RWPE1 (cell line): ENCODE results near the gene STK32B.

ENCODE experiments used
- CTCF ChIA-PET: fragments of 350-600 bp; sonication (Branson Sonifier 250); formaldehyde crosslinking; extraction: SDS; loops from one replicate; lab custom pipeline; 2021; lab: Yijun Ruan, JAX
- POLR2A ChIA-PET: fragments of 400-600 bp; formaldehyde crosslinking; extraction: SDS; loops from one replicate; lab custom pipeline; 2020; ENCODE audit warnings: antibody characterized with exemption; ENCODE audit not compliant: low non-redundant PET; lab: Yijun Ruan, JAX
- DNase-seq: peaks from one replicate; pipeline ENCODE4 v3.0.0; 2012; ENCODE audit warnings: low spot score
- H3K27ac ChIP-seq: fragments of 450-650 bp; 2 replicates; pipeline ENCODE4 v1.5.1; 2017
- TF ChIP-seq, protein P1 (sequence below): fragments of 450-650 bp; conservative IDR thresholded peaks from 2 replicates; pipeline ENCODE4 v1.5.1; 2017; ENCODE audit warnings: low read depth, mild to moderate bottlenecking

STK32B gene

DNA sequence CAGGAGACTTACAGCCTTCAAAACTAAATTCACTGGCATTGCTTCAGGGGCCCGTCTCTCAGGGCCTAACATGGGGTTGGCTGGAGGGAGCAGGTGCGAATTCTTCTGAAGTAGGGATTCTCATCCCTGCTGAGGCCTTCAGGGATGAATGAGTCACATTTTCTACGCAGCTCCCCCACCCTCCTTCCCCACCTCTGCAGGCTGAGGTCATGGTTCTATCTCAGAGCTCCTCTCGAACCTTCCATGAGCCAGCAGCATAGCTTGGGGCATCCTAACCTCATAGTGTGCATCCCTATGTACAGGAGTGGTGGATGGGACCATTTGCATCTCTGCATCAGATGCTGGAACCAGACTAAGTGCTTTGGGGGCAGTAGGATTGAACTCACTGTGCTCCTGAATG, 347.8 kb downstream of the STK32B start:
- CTCF ChIA-PET = interaction anchor here (0.6 to 0.7 kb wide), 2 partner anchors 700 to 1668 kb away, joined by 3 read pairs; no protein-coding TSS in a partner anchor
- TF ChIP-seq, protein P1, sequence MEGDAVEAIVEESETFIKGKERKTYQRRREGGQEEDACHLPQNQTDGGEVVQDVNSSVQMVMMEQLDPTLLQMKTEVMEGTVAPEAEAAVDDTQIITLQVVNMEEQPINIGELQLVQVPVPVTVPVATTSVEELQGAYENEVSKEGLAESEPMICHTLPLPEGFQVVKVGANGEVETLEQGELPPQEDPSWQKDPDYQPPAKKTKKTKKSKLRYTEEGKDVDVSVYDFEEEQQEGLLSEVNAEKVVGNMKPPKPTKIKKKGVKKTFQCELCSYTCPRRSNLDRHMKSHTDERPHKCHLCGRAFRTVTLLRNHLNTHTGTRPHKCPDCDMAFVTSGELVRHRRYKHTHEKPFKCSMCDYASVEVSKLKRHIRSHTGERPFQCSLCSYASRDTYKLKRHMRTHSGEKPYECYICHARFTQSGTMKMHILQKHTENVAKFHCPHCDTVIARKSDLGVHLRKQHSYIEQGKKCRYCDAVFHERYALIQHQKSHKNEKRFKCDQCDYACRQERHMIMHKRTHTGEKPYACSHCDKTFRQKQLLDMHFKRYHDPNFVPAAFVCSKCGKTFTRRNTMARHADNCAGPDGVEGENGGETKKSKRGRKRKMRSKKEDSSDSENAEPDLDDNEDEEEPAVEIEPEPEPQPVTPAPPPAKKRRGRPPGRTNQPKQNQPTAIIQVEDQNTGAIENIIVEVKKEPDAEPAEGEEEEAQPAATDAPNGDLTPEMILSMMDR = no peak
- POLR2A ChIA-PET = no interaction called here
- no peak for DNase-seq
- no peak overlapping the region for H3K27ac ChIP-seq

DNA sequence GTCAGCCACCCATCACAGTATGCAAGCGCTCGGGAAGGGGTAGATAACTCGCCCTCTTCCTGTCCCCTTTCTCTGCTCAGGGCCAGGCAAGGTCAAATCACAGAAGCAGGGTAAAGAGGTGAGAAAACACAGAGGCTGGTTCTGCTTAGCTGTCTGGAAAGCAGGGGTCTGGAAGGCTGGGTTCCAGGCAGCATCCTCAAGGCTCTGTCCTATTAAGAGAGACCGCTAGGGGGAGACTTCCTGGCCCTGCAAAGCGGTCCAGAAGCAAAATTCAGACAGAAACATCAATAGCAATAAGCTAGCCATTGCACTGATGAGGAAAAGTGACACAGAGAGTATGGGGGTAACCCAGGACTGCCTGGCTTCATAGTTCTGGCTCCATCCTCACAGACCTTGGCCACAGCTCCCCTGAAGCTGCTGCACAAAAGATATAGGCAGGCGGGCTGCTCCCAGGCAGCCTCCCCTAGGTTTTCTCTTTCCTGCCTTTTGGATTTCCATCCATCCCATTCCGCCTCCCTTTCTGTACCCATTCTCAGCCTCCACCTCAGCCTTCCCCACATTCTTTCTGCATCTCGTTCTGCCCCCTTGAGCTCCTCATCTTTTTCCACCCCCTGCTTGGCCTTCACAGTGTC, 348.6 kb downstream of the STK32B start:
- TF ChIP-seq, protein P1 = peak; percentile 66
- POLR2A ChIA-PET = no interaction called here
- no peak overlapping the region for H3K27ac ChIP-seq
- CTCF ChIA-PET = interaction anchor here (0.6 to 0.7 kb wide), 4 partner anchors 621 to 1669 kb away, joined by 3 to 7 read pairs (median 3); no protein-coding TSS in a partner anchor
- DNase-seq = peak; percentile 36

GRCh38 chr4:5403746-5404497, 352.6 kb downstream of the STK32B start:
- no peak for DNase-seq
- TF ChIP-seq, protein P1 = no peak
- CTCF ChIA-PET = no interaction called here
- no peak overlapping the region for H3K27ac ChIP-seq
- POLR2A ChIA-PET = no interaction called here

DNA sequence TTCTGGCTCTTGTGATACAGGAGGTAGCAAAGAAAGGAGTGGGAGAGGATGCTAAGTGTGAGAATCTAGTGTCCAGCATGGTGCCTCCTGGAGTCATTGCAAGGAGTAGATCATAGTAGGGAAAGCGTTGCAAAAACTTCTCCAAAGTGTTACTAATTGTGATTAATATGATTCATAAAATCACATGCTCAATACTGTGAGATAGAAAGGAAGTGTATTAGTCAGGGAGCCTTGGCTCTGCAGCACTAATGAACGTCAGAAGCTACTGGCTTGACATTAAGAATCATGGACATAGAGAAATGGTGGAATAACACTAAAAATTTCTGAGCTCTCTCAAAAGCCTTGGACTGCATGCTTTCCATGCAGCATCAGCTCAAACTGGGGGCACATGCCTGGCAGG, 358.0 kb downstream of the STK32B start:
- TF ChIP-seq, protein P1 = no peak
- ChIA-PET CTCF (no interaction called here), POLR2A (no interaction called here)
- DNase-seq = no peak
- no peak overlapping the region for H3K27ac ChIP-seq

DNA sequence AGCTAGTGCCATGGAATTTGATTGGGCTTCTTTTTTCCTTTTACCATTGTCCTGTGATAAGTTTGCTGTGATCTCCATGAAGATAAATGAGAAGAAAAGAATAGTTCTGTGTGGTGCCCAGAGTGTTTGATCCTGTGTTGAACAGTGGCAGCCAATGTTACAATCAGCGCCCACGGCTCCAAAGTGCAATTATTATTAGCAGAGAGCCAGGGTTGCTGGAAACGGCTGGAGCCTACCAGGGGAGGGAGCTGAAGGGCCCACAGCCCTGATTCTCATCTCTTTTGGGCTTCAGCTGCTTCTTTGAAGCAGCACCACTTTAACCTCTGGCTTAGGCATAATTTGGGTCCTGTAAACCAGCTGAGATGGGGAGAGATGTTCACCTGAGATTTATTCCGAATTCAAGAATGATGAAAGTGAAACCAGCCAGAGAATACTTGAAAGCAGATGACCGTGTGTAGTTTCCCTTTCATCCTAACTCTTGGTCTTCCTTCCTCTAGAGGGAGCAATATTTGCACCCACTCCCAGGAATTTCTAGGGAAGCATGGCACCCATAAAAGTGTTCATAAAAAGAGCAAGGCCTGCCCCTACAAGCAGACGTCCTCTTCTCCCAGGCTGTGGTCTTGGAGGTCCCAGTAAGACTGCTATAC, 358.8 kb downstream of the STK32B start:
- H3K27ac ChIP-seq = no peak overlapping the region
- ChIA-PET POLR2A (no interaction called here), CTCF (interaction anchor here (0.6 kb wide), 1 partner anchor 658 kb away, joined by 3 read pairs; no protein-coding TSS in a partner anchor)
- TF ChIP-seq, protein P1 = no peak
- DNase-seq = no peak

GRCh38 chr4:5412296-5412695, 361.0 kb downstream of the STK32B start:
- no peak for DNase-seq
- CTCF ChIA-PET = no interaction called here
- TF ChIP-seq, protein P1 = no peak
- H3K27ac ChIP-seq = no peak overlapping the region
- POLR2A ChIA-PET = no interaction called here
